Measurements from ENCODE around the gene ERF.

DNA sequence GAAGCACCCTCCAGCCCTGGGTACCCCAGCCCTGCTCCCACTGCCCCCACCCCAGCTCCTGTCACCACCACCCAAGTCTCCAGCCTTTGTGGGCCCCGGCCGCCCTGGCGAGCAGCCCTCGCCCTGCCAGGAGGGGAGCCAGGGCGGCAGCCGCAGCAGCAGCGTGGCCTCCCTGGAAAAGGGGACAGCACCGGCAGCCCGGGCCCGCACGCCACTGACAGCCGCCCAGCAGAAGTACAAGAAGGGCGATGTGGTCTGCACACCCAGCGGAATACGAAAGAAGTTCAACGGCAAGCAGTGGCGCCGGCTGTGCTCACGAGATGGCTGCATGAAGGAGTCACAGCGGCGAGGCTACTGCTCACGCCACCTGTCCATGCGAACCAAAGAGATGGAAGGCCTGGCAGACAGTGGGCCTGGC, 18.1 kb upstream of the ERF start:
- TF ChIP-seq SUZ12 (IDR thresholded peaks at IDR 0.05; ENCODE audit: extremely low read depth, insufficient read depth, insufficient read length), result no peak
- TF ChIP-seq ZNF274 (IDR thresholded peaks at IDR 0.05; ENCODE audit: low read depth, low read length), result no peak

All from NT2/D1 (cell line).